ENCODE data around the gene TTC23L. TPM values are rescaled to one million over a fixed set of nuclear protein-coding genes. Genes with fewer than 3 reads are reported as not detected.

TTC23L gene
- total RNA-seq, 2 donors from 2014 or later, result 2.4 to 2.7 TPM

DNA sequence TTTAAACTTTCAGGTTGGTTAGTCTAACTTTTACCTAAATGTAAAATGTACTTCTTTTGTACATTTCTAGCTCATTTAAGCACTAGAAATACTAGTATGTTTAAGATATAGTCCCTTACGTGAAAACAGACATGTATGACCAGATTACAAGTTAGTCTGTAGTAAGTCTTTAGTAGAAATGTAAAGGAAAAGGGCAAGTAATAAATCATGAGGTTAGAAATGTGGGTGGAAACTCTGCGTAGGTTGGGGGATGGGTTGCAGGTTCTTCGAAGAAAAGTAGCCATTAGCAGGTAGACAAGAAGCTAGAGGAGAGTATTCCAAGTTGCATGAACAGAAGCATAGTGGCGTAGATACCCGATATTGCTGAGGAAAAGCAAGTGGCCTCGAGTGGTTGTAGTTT lies 53.5 kb downstream of the TTC23L start:
- Histone ChIP-seq H3K4me1 (replicated peaks) (no peaks in the 10 kb centered on the region), H3K9me3 (no peaks in the 10 kb centered on the region), H3K36me3 (no peaks in the 10 kb centered on the region), H3K27ac (no peak overlapping the region), H3K4me3 (no peak overlapping the region), H3K27me3 (replicated peaks; ENCODE audit: insufficient read depth) (no peaks in the 10 kb centered on the region)
- 82% methylated on average over 6 of the region's 6 CpGs for WGBS
- TF ChIP-seq POLR2A (IDR thresholded peaks at IDR 0.05) (no peak), POLR2AphosphoS5 (IDR thresholded peaks at IDR 0.05) (no peak)
- TF ChIP-seq, protein P1, sequence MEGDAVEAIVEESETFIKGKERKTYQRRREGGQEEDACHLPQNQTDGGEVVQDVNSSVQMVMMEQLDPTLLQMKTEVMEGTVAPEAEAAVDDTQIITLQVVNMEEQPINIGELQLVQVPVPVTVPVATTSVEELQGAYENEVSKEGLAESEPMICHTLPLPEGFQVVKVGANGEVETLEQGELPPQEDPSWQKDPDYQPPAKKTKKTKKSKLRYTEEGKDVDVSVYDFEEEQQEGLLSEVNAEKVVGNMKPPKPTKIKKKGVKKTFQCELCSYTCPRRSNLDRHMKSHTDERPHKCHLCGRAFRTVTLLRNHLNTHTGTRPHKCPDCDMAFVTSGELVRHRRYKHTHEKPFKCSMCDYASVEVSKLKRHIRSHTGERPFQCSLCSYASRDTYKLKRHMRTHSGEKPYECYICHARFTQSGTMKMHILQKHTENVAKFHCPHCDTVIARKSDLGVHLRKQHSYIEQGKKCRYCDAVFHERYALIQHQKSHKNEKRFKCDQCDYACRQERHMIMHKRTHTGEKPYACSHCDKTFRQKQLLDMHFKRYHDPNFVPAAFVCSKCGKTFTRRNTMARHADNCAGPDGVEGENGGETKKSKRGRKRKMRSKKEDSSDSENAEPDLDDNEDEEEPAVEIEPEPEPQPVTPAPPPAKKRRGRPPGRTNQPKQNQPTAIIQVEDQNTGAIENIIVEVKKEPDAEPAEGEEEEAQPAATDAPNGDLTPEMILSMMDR (IDR thresholded peaks at IDR 0.05), result no peak
- intact Hi-C loops (cut with DNase I), result loop anchor here (10.0 kb wide), 1 partner anchor 238 kb away; the partner anchor contains the start of gene RAI14
- DNase-seq (ENCODE audit: low spot score), result no peak

DNA sequence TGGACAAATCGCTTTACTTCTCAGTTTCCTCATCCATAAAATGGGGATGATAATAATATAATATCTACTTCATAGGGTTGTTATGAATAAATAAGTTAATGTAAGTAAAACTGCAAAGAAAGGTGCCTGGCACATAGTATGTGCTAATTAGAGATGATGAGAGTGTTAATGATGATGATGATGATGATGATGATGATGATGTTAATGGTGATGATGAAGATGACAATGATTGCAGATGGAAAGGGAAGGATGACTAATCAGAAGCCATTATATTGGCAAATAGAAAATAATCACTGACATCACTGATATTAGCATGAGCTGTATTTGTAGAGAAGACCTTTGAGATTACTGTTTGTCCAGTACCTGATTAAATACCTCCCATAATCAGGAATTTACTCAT lies 55.8 kb downstream of the TTC23L start:
- no peaks in the 10 kb centered on the region for H3K9me3 ChIP-seq
- no peak for TF ChIP-seq POLR2AphosphoS5 (IDR thresholded peaks at IDR 0.05)
- TF ChIP-seq, protein P1 (IDR thresholded peaks at IDR 0.05), result no peak
- TF ChIP-seq POLR2A (IDR thresholded peaks at IDR 0.05), result no peak
- H3K27ac ChIP-seq, result no peak overlapping the region
- no peak for DNase-seq (ENCODE audit: low spot score)
- intact Hi-C loops (cut with DNase I), result loop anchor here (10.0 kb wide), 1 partner anchor 240 kb away; the partner anchor contains the start of gene RAI14
- no peaks in the 10 kb centered on the region for H3K36me3 ChIP-seq
- H3K4me3 ChIP-seq, result no peak overlapping the region
- WGBS, result 97% methylated on average over 1 of the region's 1 CpG
- H3K4me1 ChIP-seq (replicated peaks), result no peaks in the 10 kb centered on the region
- H3K27me3 ChIP-seq (replicated peaks; ENCODE audit: insufficient read depth), result no peaks in the 10 kb centered on the region

DNA sequence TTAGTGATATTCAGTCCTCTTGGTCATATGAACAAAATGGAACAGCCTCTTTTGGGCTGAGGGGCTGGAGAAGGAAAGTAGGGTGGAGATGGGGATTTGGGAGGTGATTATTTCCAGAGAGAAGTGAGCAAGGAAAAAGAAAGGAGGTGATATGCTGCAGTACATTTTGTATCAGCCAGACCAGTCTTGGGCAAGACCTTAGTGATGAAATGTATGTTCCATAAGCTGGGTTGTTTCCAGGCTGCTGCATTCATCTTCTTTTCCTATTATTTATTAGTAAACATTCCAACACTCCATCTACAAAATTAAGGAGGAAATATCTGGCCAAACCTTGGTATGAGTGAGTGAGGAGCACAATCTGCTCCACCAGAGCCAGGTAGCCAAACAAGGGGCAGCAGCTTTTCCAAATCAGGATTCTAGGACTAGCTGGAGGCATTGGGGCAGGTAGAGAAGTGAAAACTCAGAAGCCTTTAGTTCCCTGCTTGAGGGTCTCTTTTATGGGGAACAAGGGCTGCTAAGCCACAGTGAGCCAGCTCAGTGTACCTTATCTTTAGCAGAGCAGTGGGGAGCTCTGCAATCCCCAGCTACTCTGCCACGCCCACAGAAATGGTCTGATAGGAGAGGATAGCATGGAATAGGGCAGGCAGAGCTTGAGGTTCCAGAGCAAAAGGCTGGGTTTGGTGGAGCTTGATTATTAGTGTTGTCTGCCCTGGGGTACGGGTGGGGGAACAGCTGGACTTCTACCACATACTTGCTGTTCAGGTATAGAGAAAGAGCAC lies 56.9 kb downstream of the TTC23L start:
- H3K27me3 ChIP-seq (replicated peaks; ENCODE audit: insufficient read depth), result no peaks in the 10 kb centered on the region
- H3K4me1 ChIP-seq (replicated peaks), result no peaks in the 10 kb centered on the region
- no peaks in the 10 kb centered on the region for H3K36me3 ChIP-seq
- no peaks in the 10 kb centered on the region for H3K9me3 ChIP-seq
- intact Hi-C loops (cut with DNase I), result loop anchor here (10.0 kb wide), 1 partner anchor 241 kb away; the partner anchor contains the start of gene RAI14
- 92% methylated on average over 2 of the region's 2 CpGs for WGBS
- H3K4me3 ChIP-seq, result no peak overlapping the region
- TF ChIP-seq, protein P1 (IDR thresholded peaks at IDR 0.05), result no peak
- TF ChIP-seq POLR2A (IDR thresholded peaks at IDR 0.05), result no peak
- no peak for TF ChIP-seq POLR2AphosphoS5 (IDR thresholded peaks at IDR 0.05)
- H3K27ac ChIP-seq, result no peak overlapping the region
- DNase-seq (ENCODE audit: low spot score), result no peak

DNA sequence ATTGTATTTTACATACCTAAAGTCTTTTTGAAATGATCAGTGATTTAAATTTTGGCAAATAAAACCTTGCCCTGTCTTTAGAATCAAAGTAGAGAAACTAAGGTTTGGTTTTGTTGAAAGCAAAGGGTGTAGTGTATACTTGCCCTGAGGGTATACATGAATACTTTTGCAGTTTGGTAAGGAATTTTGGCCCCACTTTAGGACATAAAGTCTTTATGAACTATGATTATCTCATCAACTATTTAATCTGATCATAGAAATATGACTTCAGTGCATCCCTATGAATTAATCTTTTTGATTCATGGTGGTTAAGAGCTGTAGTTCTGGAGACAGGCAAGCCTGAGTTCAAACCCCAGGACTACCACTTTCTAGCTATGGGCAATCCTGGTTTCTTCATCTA lies 58.7 kb downstream of the TTC23L start:
- no peak for DNase-seq (ENCODE audit: low spot score)
- no peaks in the 10 kb centered on the region for H3K36me3 ChIP-seq
- H3K9me3 ChIP-seq, result no peaks in the 10 kb centered on the region
- no peak overlapping the region for H3K4me3 ChIP-seq
- H3K27me3 ChIP-seq (replicated peaks; ENCODE audit: insufficient read depth), result no peaks in the 10 kb centered on the region
- no peak overlapping the region for H3K27ac ChIP-seq
- no peak for TF ChIP-seq POLR2AphosphoS5 (IDR thresholded peaks at IDR 0.05)
- TF ChIP-seq, protein P1 (IDR thresholded peaks at IDR 0.05), result no peak
- no peak for TF ChIP-seq POLR2A (IDR thresholded peaks at IDR 0.05)
- H3K4me1 ChIP-seq (replicated peaks), result no peaks in the 10 kb centered on the region
- intact Hi-C loops (cut with DNase I), result loop anchor here (1.0 to 10.0 kb wide), 3 partner anchors 243 to 411 kb away; partner anchors contain the start of gene RAI14

Data from prostate gland (tissue), 2 donors.